NCI-H2171 (cell line): ENCODE results near the gene SH3PXD2A.
A peak's percentile ranks its signal among the peaks of the same experiment; 100 is the strongest.
"Not testable (repeated sequence)": the region's sequence is repeated elsewhere in the genome, so short reads cannot be mapped to it uniquely, and the experiment has no call there.

Source experiments
- DNase-seq: peaks from one replicate; lab custom pipeline; 2025; lab: John Stamatoyannopoulos, UW

SH3PXD2A gene

DNA sequence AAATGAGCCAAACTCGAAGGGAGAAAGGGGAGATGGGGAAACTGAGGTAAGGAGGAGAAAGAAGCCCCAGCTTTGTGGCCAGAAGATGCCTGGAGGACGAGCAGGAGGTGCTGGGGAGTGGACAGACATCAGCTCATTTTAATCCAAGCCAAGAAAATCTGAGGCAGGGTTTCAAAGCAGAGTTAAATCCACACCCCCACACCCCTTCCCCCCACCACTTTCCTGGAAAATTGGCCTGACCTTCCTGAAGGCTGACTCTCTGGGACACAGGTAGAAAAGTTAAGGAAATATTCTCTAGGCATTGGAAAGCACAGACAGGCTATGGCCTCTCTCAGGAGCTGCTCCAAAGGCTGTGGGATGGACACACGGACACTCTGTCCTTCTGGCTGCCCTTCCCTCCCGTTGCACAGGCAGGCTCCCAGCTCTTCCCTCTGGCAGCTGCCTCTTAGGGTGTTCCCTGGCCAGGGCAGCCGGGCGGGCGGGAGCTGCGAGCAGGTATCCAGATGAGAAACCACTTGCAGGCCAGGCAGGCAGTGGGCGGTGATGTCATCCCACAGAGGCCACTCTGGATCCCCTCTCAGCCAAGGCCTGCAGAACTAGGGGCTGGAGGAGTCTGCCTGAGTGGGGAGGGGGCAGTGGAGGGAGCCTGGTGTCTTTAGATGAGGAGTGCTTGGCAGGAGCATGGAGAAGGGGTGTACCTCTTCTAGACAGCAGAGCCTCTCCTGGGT lies 190.1 kb downstream of the SH3PXD2A start:
- no peak for DNase-seq

DNA sequence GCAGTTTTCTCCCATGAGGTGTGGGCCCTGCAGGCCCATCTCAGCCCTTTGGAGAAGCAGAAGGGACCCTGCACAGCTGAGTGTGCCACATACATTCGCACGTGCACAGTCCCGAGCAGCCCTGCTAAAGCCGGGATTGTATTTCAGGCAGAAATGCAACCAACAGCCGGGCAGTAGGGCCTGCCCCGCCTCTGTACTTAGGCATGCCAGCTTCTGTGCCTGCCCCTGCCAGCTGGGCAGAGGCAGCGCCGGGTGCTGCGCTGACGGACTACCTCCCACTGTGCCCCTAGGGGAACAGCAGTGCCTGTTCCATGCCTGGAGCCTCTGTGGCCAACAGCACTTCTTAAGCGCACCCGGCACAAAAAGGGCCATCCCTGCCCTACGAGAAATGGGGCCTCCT lies 191.6 kb downstream of the SH3PXD2A start:
- DNase-seq, result peak; percentile 50

DNA sequence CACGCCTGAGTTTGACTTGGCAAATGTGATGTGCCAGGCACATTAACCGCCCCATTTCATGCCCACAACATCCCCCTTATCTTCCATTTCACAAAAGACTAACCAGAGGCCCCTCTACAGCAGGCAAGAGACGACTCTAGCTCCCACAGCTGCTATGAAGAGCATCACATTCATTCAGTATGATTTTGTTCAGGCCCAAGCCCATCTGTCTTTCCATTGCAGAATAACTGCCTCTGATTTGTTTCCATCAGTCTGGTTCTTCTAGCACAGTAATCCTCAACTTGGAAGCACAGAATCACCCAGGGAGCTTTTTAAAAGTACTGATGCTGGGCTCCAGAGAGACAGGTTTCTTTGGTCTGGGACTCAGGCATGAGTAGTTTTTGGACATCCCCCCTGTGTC lies 192.1 kb downstream of the SH3PXD2A start:
- DNase-seq, result no peak

DNA sequence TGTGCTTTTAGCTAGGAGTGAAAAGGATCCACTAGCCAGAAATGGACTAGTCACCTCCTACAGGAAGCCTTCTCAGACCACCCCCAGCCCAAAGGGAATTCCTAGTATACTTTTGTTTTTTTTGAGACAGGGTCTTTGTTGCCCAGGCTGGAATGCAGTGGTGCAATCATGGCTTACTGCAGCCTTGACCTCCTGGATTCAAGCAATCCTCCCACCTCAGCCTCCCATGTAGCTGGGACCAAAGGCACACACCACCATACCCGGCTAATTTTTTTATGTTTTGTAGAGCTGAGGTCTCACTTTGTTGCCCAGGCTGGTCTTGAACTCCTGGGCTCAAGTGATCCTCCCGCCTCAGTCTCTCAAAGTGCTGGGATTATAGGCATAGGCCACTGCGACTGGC lies 192.7 kb downstream of the SH3PXD2A start:
- DNase-seq, result not testable (repeated sequence)

DNA sequence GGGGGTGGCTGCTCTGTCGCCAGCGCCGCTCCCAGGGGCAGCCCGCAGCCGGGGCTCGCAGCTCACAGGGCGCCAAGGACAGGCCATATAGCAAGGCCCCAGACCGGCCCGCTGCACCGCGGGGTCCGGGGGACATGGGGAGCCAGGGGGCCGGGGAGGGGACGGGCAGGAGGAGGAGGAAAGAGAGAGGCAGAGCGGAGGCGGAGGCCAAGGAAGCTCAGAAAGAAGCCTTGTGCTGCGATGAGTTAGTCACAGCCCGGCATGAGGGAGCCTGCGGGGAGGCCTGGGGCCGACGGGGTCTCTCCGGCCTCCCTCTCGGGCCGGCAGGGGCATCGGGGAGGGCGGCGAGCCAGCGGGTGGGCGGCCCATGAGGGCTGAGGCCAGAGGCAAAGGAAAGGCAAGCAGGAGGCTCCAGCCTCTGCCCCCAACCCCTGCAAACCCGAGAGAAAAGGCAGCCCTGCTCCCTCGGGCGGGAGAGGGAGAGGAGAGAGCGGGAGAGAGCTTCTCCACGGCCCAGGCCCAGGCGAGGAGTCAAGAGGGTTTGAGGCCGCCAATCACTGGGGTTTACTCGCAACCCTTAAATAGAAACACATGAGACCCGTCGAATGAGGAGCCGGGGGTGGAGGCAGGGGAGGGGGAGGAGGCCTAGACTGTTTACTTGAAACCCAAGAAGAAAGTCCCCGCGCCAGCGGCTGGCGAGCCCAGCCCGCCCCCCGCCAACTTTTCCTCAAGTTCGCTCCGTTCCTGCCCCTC lies 194.0 kb downstream of the SH3PXD2A start:
- peak; percentile 67 for DNase-seq

DNA sequence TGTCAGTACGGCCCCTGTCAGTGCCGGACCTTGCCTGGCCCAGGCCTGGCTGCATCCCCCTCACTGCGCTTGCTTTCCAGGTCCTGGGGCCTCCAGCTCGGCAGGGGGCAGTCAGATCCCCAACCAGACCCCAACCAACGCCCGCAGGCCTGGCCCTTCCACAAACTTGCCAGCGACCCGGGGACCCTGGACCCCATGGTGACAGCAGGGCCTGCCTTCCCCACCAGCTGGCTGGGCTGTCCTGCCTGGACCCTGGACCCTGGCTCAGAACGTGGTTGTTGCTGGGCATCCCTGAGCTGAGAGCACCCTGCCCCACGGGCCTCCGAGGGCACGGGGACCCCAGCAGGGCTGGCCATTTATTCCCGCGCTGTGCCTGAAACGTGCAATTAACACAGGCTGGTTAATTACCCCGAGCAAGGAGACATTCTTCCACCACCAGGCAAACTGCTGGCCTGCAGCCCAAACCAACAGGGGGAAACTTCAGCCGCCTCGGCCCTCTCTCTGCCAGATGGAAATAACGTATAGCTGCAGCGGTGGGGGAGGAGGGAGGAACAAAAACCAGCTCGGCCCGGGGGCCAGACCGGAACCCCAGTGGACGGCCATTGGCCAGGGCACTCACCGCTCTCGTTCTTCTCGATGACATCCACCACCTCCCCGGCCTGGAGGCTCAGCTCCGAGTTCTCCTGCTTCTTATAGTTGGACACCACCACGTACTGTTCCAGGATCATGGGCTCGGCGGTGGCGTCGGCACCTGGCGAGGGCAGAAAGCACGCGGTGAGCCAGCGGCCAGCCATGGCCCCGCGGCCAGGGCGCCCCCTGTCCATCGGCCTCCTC lies 194.8 kb downstream of the SH3PXD2A start:
- no peak for DNase-seq

DNA sequence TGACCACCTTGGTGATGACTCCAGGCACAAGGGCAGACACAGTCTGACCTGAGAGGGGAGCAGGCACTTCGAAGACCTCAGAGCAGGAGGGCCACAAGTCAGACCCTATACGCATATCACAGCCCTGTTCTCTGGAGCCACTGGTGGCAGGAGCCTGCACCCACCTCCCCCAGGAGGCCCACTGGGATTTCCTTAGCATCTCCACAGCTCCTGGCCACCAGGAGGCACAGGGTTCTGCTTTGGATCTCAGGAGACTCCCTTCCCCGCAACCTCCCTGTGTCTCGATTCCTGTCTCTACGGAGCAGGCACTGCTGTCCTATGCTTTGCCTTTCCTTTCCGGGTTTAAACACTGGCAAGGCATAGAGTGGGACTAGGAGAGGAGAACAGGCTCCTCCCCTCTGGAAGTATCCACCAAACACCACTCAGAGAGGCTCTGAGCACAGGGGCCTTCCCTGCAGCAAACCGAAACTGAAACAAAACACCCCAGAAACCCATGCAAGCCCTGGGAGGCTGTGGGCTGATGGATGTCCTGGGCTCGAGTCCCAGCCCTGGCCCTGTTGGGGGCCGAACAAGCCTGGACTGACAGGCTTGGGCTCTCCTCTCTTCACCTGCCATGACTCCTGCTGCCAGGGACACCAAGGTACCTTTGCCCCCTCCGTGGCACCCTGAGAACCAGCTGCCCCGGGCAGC lies 195.6 kb downstream of the SH3PXD2A start:
- DNase-seq, result no peak

DNA sequence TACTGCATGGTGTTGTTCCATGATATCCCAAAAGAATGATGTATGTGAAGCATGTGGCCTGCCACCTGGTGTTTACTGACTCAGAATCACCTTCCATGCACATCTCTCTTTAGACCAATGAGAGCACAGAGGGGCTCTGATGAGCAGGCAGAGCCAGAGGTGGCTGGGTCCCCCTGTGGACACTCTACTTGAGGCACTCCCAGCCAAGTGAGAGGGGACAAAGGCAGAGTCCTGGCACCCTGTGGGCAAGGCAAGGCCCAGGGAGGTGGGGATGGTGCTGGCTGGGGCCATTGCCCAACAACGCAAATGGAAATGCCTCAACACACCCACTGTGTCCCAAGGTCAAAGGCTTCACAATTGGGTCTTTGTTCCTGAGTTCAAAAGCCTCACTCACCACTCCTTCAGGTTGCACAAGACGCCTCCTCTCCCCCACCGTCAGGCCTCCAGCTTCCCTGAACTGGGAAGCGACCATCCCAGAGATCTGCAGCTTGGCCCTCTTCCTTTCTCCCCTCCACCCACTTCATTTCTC lies 197.3 kb downstream of the SH3PXD2A start:
- DNase-seq, result no peak

DNA sequence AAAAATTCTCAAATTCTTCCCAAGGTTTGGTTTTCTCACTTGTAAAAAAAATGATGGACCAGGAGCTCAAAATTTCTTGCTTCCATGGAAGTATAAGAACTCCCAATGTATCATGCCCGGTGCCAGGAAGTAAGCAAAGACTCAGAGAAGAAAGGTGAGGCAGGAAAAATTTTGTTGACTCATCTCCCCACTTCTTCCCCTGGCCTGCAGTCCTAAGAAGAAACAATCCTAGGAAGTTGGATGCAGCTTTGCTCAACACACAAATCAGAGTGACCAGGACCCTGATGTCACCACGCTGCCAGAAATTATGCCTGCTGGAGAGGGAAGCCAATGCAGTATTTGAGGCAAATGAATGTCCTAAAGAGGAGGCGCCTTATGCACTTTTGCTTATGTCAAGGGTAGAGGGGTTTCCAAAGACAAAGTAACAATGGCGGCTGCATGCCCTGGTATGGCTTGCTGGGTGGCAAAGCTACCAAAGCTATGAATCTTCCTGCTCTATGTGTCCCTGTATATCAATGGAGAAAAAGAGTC lies 198.2 kb downstream of the SH3PXD2A start:
- no peak for DNase-seq

DNA sequence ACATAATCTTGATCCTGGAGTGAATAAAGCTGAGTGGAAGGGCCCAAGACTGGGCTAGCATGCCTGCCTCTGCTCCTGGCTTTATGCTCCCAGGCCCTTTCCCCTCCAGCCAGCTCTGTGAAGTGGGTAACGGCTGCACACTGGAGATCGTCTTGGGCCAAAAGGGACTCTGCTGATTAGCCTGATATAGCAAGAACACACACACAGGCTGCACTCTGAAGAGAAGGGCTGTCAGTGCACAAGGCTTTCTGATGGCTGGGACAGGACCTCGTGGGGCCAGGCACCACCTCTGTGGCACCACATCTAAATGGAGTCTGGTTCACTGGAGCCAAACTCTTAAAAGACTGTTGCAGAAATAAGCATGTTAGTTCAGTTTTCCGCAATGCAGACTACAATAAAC lies 200.5 kb downstream of the SH3PXD2A start:
- DNase-seq, result no peak

DNA sequence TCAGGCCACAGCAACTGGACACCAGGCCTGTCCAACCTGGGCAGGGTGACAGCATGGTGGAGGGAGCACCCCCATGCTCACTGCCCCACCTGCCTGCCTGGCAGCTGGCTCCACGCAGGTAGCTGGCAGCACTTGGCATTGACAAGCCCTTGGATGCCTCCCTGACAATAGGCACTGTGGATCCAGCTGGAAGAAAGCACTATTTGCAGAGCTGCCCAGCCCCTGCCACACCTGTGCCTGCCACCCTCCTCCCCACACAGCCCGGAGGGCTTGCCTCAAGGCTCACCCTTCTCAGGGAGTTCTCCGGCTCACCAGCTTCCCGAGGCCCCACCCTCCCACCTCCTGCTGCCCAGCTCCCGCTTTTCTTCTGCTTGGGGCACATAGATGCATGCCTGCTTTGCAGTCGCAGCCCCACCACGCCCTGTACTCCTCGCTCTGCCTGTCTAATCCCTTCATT lies 201.8 kb downstream of the SH3PXD2A start:
- no peak for DNase-seq

DNA sequence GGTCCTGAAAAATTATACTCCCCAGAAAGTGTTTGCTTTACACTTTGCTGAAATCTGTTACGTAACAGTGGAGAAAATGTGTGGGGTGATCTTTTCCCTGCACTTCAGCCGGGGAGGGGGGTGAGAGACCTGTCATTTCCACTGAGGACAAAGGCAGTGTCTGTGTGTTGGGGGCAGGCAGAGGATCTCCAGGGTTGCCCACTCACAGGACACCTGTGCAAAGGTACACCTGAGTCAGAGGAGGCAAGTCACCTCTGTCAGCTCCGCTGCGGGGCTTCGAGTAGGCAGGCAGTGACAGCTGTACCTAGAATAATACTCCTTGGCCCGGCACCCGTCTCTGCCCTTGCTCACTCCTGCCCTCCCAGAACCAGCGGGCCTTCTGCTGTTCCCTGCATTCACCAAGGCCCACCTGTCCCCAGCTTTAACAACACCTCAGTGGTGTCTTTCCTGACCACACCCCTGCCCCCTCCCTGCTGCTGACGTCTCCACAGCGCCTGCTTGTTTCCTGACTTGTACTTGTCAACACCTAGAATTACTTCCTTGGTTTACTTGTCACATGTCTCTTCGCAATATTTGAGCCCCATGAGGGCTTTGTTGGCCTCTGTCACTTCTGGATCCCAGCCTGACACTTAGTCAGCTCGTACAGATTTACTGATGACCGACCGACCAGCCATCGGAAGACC lies 202.6 kb downstream of the SH3PXD2A start:
- DNase-seq, result no peak

DNA sequence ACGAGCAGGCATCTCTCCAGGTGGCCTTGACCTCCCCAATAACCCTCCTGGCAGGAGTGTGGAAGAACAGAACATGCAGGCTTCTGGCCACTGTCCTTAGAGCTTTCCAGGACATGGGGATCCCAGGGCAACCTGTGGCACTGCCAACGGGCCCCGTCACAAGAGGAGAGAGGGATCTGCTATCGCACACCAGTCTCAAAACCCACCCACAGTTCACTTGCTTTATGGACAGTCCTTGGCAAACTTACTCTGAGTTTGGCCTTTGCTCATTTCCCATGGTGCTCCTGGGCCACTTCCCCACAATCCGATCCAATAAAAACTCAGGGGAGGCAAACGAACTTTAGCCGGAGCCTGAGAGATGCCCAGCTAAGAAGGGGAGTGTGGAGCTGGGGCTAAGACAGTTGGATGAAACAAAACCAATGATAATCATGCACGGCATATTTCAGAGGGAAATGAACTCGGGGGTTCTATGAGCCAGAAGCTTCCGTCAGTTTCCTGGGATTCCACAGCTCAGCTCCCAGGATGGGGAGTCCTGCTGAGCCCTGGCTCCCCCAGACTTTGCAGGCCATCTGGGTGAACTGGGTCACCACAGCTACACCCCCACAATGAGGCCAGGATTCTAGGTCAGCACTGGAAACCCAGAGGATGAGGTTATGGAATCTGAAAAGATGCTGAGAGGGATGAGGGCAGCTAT lies 203.4 kb downstream of the SH3PXD2A start:
- DNase-seq, result no peak

DNA sequence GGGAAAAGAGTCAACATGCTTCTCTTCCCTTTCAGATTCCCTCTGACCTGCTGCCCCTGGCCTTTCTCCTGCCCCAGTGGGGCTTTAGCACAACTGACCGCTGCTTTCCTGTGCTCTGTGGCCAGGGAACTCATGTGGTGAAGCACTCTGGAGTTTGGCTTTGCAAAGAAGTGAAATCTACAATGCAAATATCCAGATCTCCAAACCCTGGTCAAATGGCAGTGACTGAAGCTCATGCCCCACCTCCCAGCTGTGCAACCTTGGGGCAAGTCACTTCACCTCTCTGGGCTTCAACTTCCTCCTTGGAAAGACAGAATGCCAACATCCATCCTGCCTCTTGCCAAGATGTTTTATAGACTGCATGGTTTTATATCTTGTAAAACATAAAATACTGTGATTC lies 204.0 kb downstream of the SH3PXD2A start:
- no peak for DNase-seq

DNA sequence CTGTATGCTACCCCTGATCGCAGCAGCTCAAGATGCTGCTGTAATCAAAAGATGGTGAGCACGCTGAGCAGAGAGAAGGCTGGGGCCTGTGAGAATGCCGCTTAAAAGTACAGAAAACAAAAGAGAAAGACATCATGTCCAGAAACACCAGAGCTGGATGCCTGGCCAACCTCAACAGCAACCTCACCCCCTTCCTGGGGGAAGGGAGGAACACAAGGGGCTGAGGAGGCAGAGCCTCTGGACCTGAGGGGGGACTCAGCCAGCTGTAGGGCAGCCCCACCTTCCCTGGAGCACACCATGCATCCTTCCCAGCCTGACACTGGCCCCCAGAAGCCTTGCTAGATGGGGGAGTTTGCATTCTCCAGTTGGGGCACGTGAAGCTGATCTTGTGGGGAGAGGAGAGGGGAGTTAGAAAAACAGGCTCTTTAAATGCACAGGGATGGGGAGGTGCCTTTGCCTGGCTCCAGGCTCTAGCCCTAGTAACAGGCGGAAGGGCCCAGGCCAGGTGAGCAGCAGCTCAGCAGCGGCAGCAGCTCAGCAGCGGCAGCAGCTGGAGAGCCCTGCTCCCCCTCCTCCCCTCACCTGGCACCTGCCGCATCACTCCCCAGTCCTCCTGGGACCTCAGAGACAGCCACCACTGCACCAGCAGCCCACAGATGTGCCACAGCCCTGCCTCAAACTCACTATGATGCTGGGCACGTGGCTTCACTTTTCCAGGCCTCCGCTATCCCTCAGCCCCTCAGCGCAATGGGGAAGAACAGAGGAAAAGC lies 205.5 kb downstream of the SH3PXD2A start:
- DNase-seq, result peak; percentile 59

DNA sequence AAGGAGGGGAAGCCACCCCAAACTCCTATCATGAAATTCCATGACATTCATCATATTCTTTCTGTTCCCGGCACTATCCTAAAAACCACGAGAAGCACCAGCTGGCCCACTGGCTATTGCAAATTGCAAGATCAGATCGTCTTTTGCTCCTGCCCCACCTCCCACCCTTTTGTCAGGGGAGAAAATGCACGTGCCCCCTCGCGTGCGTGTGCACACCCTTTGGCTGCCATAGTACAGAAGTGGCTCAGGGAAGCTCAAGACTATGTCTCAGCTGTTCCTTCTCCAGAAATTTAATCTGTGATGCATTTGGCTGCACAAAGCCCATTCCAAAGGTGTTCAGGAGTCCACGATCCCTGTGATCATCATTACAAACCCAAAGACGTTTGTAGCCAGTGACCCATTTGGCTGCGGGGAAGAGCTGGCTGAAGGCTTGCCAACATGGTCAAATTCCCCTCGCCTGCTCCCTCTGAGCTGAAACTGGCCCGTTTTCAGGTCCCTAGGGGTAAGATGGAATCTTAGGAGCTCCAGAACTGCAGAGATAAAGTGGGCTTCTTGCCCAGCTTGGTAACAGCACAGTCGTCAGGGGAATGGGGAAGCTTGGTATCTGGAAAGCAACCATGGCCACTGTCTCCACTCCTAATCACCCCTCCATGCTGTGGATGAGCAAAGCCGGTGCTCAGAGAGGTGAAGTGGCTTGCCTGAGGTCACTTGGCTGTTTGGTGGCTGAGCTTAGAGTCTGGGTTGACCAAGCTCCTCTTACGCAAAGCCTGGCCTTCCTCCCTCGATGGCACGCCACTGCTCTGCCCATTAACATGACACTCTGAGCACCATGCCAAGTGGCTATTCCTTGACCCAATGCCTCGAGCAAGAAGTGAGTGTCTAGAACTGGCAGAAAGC lies 206.5 kb downstream of the SH3PXD2A start:
- DNase-seq, result no peak

DNA sequence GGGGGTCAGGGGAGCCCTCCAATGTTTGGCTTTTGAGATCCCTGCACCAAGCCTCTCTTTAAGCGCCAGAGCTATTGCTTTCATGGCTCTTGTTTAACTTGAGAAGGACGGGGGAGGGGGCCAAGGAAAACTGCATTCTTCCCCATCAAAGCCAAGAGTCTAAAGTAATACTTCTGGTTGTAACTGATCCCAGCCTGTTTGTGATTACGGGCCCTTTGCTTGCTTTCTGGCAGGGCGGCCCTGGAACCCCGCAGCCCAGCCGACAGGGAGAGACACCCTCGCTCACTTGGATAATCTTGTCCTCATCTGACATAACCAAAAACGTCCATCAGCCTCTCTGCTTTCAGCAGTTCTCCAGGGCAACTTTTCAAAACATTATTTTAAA lies 207.1 kb downstream of the SH3PXD2A start:
- no peak for DNase-seq

DNA sequence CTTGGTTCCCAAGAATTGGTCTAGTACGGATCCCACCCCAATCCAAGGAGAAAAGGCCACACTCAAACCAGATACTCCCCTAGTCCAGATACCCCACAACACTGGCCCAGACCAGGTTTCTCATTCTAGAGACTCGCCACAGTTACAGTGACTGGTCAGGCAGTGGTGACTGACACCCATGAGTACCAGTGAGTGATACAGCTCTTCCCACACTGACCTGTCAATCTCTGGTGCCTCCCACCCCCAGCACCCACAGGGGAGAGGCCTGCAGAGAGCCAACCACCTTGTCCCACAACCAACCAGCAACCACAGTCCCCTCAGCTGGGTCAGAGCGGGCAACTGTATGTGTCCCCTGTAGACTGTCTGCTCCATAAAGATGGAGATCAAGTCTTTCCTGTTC lies 209.1 kb downstream of the SH3PXD2A start:
- DNase-seq, result no peak
